Stimulated activated CD8-positive, alpha-beta memory T cell treated with anti-CD3 and anti-CD28 coated beads, Interleukin-4, amount 100 ng/mL, for 24 hours (primary cell): ENCODE data around the gene ID3.
"Not testable (repeated sequence)": the region's sequence is repeated elsewhere in the genome, so short reads cannot be mapped to it uniquely, and the experiment has no call there.

ENCODE experiments used
- DNase-seq: peaks from one replicate; pipeline ENCODE4 v3.0.0-alpha.2; 2020; ENCODE audit warnings: low read depth

Gene ID3

GRCh38 chr1:23588749-23589548, 29.6 kb upstream of the ID3 start:
- DNase-seq, result no peak

- no peak for DNase-seq
These were observed 26.2 kb upstream of the ID3 start for GRCh38 chr1:23585321-23586022.

- not testable (repeated sequence) for DNase-seq
These were observed 24.4 kb upstream of the ID3 start for GRCh38 chr1:23583727-23584126.

GRCh38 chr1:23582820-23583219, 23.5 kb upstream of the ID3 start:
- no peak for DNase-seq

- DNase-seq, result no peak
These were observed 21.9 kb upstream of the ID3 start for GRCh38 chr1:23581219-23581618.

- DNase-seq, result no peak
These were observed 19.7 kb upstream of the ID3 start for GRCh38 chr1:23578997-23579363.

- DNase-seq, result no peak
These were observed 19.2 kb upstream of the ID3 start for GRCh38 chr1:23578311-23578996.

- DNase-seq, result no peak
These were observed 18.0 kb upstream of the ID3 start for GRCh38 chr1:23577056-23578004.

- no peak for DNase-seq
These were observed 17.2 kb upstream of the ID3 start for GRCh38 chr1:23576338-23577055.

GRCh38 chr1:23575226-23575810, 16.0 kb upstream of the ID3 start:
- no peak for DNase-seq

GRCh38 chr1:23574265-23574754, 15.0 kb upstream of the ID3 start:
- no peak for DNase-seq

- DNase-seq, result no peak
These were observed 14.4 kb upstream of the ID3 start for GRCh38 chr1:23573574-23574182.

- DNase-seq, result no peak
These were observed 12.2 kb upstream of the ID3 start for GRCh38 chr1:23571465-23571864.

- DNase-seq, result no peak
These were observed 10.8 kb upstream of the ID3 start for GRCh38 chr1:23570001-23570691.

GRCh38 chr1:23568608-23569383, 9.5 kb upstream of the ID3 start:
- no peak for DNase-seq

GRCh38 chr1:23567996-23568607, 8.8 kb upstream of the ID3 start:
- DNase-seq, result no peak

GRCh38 chr1:23567629-23567995, 8.3 kb upstream of the ID3 start:
- no peak for DNase-seq

- DNase-seq, result no peak
These were observed 7.0 kb upstream of the ID3 start for GRCh38 chr1:23566304-23566703.
